Fibroblast of gingiva (primary cell): Measurements from ENCODE around the gene TGM4.

Source experiments
- DNase-seq: peaks from one replicate; pipeline ENCODE4 v3.0.0-alpha.2; 2011; ENCODE audit warnings: low read depth

The TGM4 gene

DNA sequence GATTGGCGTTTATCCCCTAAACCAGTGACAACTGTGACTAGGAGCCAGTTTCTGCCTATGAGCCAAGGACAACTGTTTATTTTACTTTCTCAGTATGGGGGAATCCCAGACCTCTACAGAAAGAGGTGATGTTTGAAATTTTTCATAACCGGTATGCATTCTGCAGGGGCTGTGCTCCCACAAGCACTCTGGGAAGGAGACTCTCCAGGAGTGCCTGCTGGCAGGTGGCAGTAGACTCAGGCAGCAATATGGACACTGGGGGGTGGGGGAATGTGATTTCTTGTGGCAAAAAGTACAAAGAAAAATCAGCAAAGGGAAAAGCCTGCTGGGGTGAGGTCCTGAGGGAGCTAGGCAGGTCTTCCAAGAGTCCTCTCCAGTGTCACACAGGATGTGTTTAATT is 5.9 kb downstream of the TGM4 start:
- no peak for DNase-seq

DNA sequence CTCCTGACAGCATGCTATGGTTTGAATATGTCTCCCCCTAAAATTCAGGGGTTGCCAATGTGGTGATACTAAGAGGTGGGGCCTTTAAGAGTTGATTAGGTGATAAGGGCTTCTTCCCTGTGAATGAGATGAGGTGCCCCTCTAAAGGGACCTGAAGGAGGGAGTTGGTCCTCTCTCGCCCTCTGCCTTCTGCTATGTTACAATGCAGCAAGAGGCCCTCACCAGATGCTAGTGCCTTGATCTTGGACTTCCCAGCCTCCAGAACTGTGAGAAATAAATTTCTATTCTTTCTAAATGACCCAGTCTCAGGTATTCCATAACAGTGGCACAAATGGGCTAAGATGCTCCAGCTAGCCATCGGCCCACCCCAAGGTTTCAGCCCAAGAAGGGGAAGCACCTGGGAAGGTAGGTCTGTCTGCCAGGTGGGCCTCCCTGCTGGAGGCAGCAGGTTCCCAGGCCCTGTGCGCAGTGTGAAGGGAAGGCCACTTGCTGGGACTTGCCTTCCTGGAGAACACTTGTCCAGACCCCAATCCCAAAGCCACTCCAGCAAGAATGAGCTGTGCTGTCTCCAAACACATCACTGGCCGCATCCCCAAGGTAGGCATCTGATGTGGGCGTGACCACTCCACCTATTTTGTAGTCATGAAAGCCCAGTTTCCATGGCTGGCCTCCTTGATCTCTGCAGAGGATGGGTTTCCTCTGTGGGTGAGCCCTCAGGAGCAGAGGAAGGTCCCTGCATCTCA is 9.0 kb downstream of the TGM4 start:
- DNase-seq: no peak

DNA sequence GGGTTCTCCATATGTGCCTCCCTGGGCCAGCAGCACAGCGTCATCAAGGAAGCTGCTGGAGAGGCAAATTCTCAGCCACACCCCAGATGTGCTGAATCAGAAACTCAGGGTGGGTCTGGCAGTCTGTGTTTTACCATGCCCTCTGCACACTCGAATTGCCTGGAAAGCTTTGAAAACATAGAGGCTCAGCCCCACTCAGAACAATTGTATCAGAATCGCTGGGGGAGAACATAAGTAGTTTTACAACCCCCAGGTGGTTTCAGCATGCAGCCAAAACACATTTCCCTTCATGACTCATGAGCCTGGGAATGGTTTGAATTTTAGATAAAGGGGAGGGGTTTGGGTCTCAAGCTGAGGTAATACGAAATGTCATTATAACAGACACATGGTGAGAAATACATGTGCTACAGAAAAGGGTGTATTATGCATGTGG is 9.6 kb downstream of the TGM4 start:
- DNase-seq: peak; percentile 86

DNA sequence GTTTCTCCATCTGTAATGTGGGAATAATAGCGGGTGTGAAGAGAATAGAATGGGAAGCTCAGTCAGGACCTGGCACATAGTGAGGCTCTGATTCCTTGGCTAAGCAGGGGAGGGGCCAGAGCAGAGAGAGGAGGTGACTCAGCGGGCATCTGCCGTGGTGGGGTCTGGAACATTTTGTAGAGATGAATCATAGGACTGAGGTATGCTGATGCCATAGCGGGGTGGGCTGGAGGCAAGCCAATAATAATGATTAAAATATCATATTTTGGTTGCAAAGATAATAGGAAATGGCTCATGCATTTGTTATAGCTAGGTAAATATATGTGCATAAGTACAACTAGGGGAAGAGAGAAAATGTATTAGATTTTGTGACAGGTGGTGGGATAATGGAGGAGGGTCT is 11.2 kb downstream of the TGM4 start:
- peak; percentile 87 for DNase-seq

DNA sequence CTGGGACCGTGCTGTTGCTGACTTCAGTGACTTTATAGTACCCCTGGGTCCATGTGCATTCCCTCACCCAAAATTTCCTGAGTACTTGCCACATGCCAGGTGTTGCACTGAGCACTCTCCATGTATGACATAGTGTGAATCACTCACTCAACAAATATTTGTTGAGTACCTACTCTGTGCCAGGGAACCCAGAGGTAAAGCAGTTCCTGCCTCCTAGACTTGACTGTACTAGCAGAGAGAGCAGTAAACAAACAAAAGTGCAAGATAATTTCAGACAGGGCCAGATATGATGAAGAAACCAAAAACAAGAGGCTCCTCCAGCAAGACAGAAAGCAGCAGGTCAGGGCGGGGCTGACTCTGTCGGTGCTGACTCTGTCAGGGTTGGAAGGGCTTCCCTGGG is 12.2 kb downstream of the TGM4 start:
- no peak for DNase-seq

GRCh38 chr3:44887101-44887500 is 12.7 kb downstream of the TGM4 start:
- no peak for DNase-seq

GRCh38 chr3:44890258-44890657 is 15.8 kb downstream of the TGM4 start:
- no peak for DNase-seq

GRCh38 chr3:44890852-44891251 is 16.4 kb downstream of the TGM4 start:
- no peak for DNase-seq

GRCh38 chr3:44892689-44893088 is 18.3 kb downstream of the TGM4 start:
- DNase-seq: no peak

DNA sequence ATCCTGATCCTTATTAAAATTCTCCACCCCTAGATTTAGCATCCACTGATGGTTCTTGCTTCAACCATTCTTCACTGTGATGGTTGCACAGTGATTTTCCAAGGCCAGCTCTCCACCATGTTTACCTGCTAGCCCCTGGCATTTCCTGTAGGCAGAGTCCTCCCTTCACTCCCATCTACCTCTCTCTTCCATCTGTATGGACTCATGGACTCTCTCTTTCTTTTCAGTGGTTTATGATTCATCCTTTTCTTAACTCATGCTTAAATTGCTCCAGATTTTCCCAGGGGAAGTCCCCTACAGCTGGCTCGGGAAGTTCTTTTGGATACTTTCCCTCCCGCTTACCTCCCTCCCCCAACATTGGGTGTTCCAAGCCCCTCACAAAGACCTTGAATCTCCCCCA is 18.7 kb downstream of the TGM4 start:
- DNase-seq: peak; percentile 46

- DNase-seq: no peak
Observed at GRCh38 chr3:44894485-44894884, 20.1 kb downstream of the TGM4 start.

DNA sequence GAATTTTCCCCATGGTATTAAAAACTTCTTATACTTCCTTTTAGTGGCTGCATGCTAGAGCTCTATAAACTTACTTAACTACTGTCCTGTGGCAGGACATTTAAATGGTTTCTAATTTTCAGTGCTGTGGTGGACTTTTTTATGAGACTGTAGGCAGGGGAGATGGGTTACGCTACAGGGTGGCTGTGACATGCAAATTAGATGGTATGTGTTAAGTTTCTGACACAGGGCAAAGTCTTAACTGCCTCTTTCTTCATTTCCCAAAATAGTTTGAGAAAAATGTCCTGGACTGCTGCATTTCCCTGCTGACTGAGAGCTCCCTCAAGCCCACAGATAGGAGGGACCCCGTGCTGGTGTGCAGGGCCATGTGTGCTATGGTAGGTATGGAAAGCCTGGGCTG is 22.0 kb downstream of the TGM4 start:
- no peak for DNase-seq

DNA sequence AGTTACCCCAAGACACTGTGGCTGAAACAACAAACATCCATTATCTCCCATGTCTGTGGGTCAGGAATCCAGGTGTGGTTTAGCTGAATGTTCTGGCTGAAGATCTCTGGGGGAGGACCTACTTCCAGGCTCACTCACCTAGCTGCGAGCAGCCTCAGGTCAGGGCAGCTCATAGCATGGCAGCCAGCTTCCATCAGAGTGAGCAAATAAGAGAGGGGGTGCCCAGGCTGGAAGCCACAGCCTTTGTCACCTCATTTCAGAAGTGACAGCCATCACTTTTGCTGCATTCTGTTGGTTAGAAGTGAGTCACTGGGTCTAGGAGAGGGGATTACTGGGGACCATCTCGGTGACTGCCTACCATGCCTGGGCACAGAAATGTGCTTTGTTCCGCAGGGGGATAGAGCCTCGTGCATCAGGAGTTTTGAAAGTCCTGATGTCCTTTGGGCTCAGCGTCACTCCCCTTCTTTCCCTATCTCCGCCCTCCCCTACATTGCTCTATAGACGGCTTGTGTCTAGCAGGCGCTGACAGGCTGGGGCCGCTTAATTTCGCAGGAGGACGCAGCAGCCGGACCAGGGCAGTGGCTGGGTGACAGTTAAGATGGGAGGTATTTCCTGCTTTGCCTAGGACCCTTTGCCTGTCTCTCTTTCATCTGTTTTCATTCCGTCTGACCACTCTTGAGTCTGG is 25.4 kb downstream of the TGM4 start:
- DNase-seq: no peak

DNA sequence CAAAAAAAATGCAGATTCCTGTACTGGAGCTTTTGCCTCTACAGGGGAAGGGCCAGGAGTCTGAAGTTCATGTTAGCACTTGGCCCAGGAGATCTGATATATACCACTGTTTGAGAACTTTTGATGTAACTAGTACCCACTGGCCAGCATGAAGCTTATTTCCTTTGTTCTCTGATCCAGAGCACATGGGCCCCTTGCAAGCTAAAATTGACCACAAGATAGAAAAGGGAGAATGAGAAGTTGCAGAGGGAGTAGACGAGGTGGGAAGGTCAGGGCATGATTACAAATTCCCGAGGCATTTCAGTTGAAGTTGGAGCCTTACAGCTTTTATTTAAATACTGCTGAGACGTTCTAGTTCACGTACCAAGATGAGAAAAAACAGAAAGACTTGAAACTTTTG is 28.2 kb downstream of the TGM4 start:
- DNase-seq: no peak

- no peak for DNase-seq
Observed at GRCh38 chr3:44903314-44903713, 28.9 kb downstream of the TGM4 start.

GRCh38 chr3:44903751-44904150 is 29.3 kb downstream of the TGM4 start:
- DNase-seq: no peak

DNA sequence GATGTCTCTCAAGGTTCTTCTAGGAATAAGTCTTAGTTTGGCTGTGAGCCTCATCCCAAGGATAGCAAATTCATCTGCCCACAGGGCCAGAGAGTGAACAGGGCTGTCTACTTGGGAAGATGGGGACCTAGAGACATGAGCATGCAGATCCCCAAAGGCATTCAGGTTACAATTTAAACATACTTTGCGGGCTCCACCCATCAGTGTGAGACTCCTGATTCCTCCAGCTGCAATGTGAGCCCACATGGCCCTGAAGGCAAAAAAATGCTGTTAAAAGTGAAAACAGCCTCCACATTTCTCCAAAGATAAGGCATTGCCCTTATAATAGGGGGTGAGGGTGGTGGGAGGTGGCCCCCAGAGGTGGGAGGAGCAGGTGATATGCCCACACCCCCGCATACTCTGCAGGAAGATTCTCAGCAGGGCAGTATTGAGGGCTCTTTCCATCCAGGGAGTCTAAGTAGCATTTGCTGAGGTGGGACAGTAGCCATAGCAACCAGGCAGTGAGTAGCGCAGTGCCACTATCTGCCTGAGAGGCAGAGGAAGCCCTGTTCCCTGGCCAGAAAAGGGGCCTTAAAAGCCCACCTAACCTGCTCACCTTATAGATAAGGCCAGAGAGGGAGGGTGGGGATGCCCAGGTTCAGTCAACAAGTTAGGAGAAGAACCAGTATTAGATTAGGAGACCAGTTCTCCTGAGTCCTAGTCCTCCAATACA is 31.2 kb downstream of the TGM4 start:
- DNase-seq: no peak

GRCh38 chr3:44906997-44907396 is 32.6 kb downstream of the TGM4 start:
- no peak for DNase-seq

DNA sequence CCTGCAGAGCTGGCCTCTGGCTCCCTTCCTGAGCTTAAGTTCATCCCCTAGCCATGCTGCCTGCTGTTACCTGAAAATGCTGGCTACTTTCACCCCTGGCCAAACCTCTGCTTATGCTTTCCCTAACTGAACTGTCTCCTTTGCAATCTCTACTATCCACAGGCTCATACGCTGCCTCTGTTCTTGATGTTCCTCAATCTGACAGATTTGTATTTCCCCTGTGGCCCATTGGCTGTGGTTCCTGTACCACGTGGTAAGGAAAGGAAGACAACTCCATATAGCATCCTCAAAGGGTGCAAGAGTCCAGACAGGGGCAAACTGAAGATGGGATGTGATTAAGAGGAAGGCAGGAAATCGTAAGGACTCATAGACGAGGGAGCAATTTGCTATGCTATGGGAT is 33.2 kb downstream of the TGM4 start:
- no peak for DNase-seq

DNA sequence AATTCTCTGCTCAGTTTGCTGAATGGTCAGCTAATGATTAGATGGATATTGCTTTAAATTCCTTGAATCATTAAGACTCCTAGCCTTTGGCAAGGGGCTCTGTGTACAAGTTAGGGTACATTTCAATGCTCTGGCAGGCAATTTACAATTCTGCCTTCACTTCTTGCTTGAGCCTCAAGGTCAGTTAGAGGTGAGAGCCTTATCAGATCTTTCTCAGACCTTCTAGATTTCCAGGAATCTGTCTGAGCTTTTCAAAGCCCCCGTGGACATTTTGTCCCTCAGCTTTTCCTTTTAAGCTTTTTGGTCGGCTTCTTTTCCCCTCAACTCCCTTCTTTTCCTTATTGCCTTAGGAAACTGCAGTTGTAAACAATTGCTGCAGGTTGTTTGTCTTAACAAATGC is 34.7 kb downstream of the TGM4 start:
- DNase-seq: no peak

DNA sequence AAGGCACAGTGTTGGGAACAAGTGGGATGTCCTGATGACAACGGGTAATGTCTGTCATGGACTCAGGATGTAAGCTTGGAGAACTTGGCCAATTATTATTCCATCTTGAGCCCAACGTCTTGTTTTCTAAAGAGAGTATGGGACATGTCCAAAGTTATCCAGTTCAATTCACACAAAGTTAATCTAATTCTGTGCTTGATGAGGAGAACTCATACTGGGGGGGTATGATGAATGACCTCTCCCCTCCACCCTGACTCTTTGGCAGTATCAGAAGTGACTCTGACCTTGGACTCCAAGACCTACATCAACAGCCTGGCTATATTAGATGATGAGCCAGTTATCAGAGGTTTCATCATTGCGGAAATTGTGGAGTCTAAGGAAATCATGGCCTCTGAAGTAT is 36.3 kb downstream of the TGM4 start:
- no peak for DNase-seq

- DNase-seq: peak; percentile 46
Observed at GRCh38 chr3:44913868-44914468, 39.6 kb downstream of the TGM4 start.

GRCh38 chr3:44914936-44915335 is 40.5 kb downstream of the TGM4 start:
- DNase-seq: no peak
